GM12874 (cell line): Measurements from ENCODE around the gene ASCC2.
A peak's percentile ranks its signal among the peaks of the same experiment; 100 is the strongest.

Experiments
- CTCF ChIP-seq: IDR thresholded peaks from 2 replicates; pipeline ENCODE4 v1.5.1; 2011; ENCODE audit warnings: low read depth, mild to moderate bottlenecking, control low read depth, low read length, moderate library complexity; ENCODE audit not compliant: insufficient read depth

The ASCC2 gene

DNA sequence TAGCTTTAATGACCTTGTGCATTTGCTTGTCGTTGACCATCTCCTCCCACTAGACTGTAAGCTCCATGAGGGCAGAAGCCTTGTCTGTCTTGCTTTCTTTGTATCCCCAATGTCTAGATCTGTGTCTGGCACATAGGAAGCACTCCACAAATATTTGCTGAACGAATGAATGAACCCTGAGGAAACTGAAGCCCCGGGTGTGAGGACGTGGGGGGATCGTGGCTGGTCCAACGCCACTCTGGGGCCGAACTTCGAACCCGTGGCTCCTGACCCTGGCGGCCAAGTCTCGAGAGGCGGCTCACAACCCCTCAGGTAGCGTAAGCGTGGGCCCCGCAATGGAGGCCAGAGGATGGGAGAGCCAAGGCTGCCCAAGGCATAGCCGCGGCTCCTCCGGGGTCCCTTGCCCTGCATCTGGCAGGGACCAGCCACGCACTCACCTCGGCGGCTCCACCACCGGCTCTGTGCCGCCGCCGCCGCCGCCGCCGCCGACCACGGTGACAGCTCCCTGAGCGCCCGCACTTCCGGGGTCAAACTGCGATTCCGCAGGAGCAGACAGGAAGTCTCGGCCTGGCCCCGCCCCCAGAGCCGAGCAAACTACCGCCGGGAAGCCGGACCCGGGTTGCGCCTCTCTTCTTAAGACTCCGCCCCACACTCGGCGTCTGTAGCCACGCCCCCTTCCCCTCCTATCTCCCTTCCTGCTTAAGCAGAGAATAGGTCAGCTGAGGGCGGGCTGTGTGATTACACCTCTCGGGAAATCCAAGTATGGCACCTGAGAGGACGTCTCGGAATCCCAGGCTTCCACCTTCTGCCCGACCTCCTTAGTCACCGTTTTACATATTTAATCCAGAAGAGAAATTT is at the start of gene ASCC2:
ASCC2 (minus strand) TSS at position 534 of the 858 bp plus-strand sequence. CDS start 5,949 bp downstream, outside the sequence.
- TF ChIP-seq CTCF: no peak

GRCh38 chr22:29887358-29887757 is 49.3 kb upstream of the ASCC2 start:
- TF ChIP-seq CTCF: no peak

DNA sequence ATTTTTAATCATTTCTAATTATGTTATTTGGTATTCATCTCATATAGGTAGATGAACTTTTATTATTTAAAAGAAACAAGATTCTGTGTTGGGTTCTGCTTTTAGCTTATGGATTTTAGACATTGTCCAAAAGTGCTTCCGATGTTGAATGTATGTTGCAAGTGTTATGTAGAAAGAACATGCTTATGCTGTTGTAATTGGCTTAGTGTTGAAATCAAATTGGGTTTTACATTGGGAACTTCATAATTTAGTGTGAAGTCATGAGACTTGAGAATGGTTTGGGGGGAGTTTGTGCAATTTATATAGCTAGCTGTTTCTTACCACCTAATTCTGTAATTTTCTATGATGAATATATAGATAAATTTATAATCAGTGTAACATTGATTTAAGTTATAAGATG is 48.5 kb upstream of the ASCC2 start:
- TF ChIP-seq CTCF: no peak

DNA sequence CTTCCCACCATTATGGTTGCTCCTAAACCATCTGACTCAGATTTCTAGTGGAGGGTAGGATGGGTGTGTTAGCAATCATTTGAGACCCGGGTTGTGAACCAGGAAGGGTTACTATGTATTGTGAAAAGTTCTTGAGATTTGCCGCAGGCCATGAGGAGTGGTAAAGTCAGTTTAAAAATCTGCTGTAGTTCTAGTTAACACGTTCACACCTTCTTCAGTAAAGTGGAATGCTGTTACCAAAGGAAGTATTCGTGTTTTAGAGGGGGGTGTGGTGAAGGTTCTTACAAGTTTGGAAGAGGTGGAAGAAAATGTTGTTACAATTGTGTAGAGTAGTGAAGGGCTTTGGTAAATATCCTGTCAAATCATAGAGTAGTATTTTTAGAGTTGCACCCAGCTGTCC is 47.5 kb upstream of the ASCC2 start:
- no peak for TF ChIP-seq CTCF

DNA sequence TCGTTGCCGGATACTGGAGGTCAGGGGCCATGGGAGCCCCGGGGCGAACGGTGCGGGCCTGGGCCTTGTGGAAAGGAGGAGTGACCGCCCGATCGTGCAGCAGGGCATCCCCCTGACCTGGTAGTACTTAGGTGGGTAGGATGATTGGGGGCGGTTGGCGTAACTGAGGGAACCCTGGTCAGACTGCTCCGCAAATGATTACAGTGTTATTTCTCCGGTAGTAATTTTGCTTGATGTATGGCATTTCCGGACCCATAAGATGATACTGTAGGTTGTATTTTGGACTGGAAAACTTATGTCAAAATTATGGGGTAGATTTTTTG is 45.7 kb upstream of the ASCC2 start:
- no peak for TF ChIP-seq CTCF

GRCh38 chr22:29883045-29883774 is 45.1 kb upstream of the ASCC2 start, which contains the start of gene MTMR3:
TSS of gene MTMR3 (plus strand) at chr22:29883174. CDS start at chr22:29971060, 87,886 bp downstream.
- TF ChIP-seq CTCF: peak; percentile 28; the same call in 1 of the 2 replicates

DNA sequence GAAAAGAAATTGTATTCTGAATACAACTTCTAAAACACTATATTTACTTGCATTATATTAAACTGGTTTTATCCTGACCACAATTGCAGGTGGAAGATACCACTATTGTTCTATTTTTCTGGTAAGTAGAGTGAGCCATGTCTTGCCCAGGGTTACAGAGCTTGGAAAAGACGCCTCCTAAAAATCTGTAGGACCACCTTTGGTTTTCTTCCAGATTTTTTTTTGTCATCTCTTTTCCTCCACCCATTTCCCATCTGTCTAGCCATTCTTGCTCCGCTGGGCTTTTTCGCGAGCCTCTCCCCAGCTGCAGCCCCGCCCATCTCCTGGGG is 44.6 kb upstream of the ASCC2 start:
- no peak for TF ChIP-seq CTCF
